ENCODE measurements around the gene KLHL24.
"Not testable (repeated sequence)": the region's sequence is repeated elsewhere in the genome, so short reads cannot be mapped to it uniquely, and the experiment has no call there.

The KLHL24 gene

DNA sequence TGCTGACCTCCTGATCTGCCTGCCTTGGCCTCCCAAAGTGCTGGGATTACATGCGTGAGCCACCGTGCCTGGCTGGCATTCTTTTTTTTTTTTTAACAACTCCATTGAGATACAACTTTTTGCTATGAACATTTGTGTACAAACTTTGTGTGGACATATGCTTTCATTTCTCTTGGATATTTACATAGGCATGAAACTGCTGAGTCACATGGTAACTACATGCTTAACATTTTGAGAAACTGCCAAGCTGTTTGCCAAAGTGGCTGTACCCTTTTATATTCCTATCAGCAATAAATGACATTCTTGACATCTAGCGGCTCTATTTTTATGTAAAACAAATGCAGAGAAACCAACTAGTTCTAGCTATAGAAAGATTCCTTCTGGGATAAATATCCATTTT, 53.5 kb downstream of the KLHL24 start:
- H3K4me3 ChIP-seq (ENCODE audit: severe bottlenecking): no peak overlapping the region
- no peak for ATAC-seq (ENCODE audit: low read depth)
- H3K27ac ChIP-seq (ENCODE audit: poor library complexity, severe bottlenecking): no peak overlapping the region
- no peak for TF ChIP-seq CTCF (IDR thresholded peaks at IDR 0.05; ENCODE audit: poor library complexity, severe bottlenecking)
- no peaks in the 10 kb centered on the region for H3K9me3 ChIP-seq (ENCODE audit: severe bottlenecking)
- no peaks in the 10 kb centered on the region for H3K4me1 ChIP-seq (ENCODE audit: insufficient read depth, poor library complexity, severe bottlenecking)
- H3K36me3 ChIP-seq (ENCODE audit: low read depth): no peaks in the 10 kb centered on the region
- no peak for DNase-seq (ENCODE audit: low spot score)
- no peaks in the 10 kb centered on the region for H3K27me3 ChIP-seq (ENCODE audit: insufficient read depth, poor library complexity, severe bottlenecking)

GRCh38 chr3:183689621-183690020, 54.2 kb downstream of the KLHL24 start:
- H3K27me3 ChIP-seq (ENCODE audit: insufficient read depth, poor library complexity, severe bottlenecking); DNase-seq (ENCODE audit: low spot score); H3K36me3 ChIP-seq (ENCODE audit: low read depth); H3K9me3 ChIP-seq (ENCODE audit: severe bottlenecking); H3K4me3 ChIP-seq (ENCODE audit: severe bottlenecking); H3K4me1 ChIP-seq (ENCODE audit: insufficient read depth, poor library complexity, severe bottlenecking); H3K27ac ChIP-seq (ENCODE audit: poor library complexity, severe bottlenecking); ATAC-seq (ENCODE audit: low read depth): not testable (repeated sequence)

DNA sequence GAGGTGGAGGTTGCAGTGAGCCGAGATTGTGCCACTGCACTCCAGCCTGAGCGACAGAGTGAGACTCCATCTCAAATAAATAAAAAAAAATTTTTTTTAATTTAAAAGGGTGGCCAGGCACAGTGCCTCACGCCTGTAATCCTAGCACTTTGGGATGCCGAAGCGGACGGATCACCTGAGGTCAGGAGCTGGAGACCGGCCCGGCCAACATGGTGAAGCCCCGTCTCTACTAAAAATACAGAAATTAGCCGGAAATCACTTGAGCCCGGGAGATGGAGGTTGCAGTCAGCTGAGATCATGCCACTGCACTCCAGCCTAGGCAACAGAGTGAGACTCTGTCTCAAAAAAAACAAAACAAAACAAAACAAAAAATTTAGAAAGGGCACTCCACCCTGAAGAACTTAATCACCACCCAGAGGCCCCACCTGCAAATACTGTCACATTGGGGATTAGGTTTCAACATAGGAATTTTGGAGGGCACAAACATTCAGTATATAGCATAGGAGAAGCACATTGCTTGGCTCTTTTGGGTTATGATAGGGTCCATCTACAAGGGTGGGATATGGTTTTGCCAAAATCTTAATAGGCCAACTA, 55.1 kb downstream of the KLHL24 start:
- H3K27me3 ChIP-seq (ENCODE audit: insufficient read depth, poor library complexity, severe bottlenecking): no peaks in the 10 kb centered on the region
- TF ChIP-seq CTCF (IDR thresholded peaks at IDR 0.05; ENCODE audit: poor library complexity, severe bottlenecking): no peak
- no peaks in the 10 kb centered on the region for H3K9me3 ChIP-seq (ENCODE audit: severe bottlenecking)
- no peaks in the 10 kb centered on the region for H3K4me1 ChIP-seq (ENCODE audit: insufficient read depth, poor library complexity, severe bottlenecking)
- H3K36me3 ChIP-seq (ENCODE audit: low read depth): no peaks in the 10 kb centered on the region
- no peak overlapping the region for H3K4me3 ChIP-seq (ENCODE audit: severe bottlenecking)
- DNase-seq (ENCODE audit: low spot score) (no peak), ATAC-seq (ENCODE audit: low read depth) (no peak)
- H3K27ac ChIP-seq (ENCODE audit: poor library complexity, severe bottlenecking): no peak overlapping the region

GRCh38 chr3:183692436-183692835, 57.0 kb downstream of the KLHL24 start:
- no peaks in the 10 kb centered on the region for H3K9me3 ChIP-seq (ENCODE audit: severe bottlenecking)
- no peak for TF ChIP-seq CTCF (IDR thresholded peaks at IDR 0.05; ENCODE audit: poor library complexity, severe bottlenecking)
- H3K27me3 ChIP-seq (ENCODE audit: insufficient read depth, poor library complexity, severe bottlenecking): no peaks in the 10 kb centered on the region
- no peak overlapping the region for H3K27ac ChIP-seq (ENCODE audit: poor library complexity, severe bottlenecking)
- no peak overlapping the region for H3K4me3 ChIP-seq (ENCODE audit: severe bottlenecking)
- ATAC-seq (ENCODE audit: low read depth): no peak
- DNase-seq (ENCODE audit: low spot score): no peak
- no peaks in the 10 kb centered on the region for H3K4me1 ChIP-seq (ENCODE audit: insufficient read depth, poor library complexity, severe bottlenecking)
- H3K36me3 ChIP-seq (ENCODE audit: low read depth): no peaks in the 10 kb centered on the region

GRCh38 chr3:183695569-183696364, 60.3 kb downstream of the KLHL24 start:
- no peak for DNase-seq (ENCODE audit: low spot score)
- no peaks in the 10 kb centered on the region for H3K9me3 ChIP-seq (ENCODE audit: severe bottlenecking)
- no peaks in the 10 kb centered on the region for H3K36me3 ChIP-seq (ENCODE audit: low read depth)
- TF ChIP-seq CTCF (IDR thresholded peaks at IDR 0.05; ENCODE audit: poor library complexity, severe bottlenecking): no peak
- H3K27me3 ChIP-seq (ENCODE audit: insufficient read depth, poor library complexity, severe bottlenecking): no peaks in the 10 kb centered on the region
- no peak overlapping the region for H3K4me3 ChIP-seq (ENCODE audit: severe bottlenecking)
- H3K4me1 ChIP-seq (ENCODE audit: insufficient read depth, poor library complexity, severe bottlenecking): peaks cover 9% of the 10 kb centered on the region
- no peak overlapping the region for H3K27ac ChIP-seq (ENCODE audit: poor library complexity, severe bottlenecking)
- no peak for ATAC-seq (ENCODE audit: low read depth)

Data from RWPE2 (cell line).